GM23338 (cell line): ENCODE results near the gene GPAM. TPM values are rescaled to one million over a fixed set of nuclear protein-coding genes. Genes with fewer than 3 reads are reported as not detected.

ENCODE experiments used
- ATAC-seq: fragments of 200-7000 bp; cut with Tn5 transposase; 3 replicates; pipeline ENCODE4 v1.9.1; 2020
- DNase-seq: peaks from one replicate; pipeline ENCODE4 v3.0.0-alpha.2; 2015; ENCODE audit warnings: low spot score
- H2AFZ ChIP-seq: fragments of 200-600 bp; sonication (generic); 2 replicates; pipeline ENCODE4 v1.8.0; 2016; ENCODE audit warnings: antibody characterized with exemption, mild to moderate bottlenecking, moderate library complexity
- H3F3A ChIP-seq: fragments of 200-600 bp; sonication (generic); replicated peaks from 2 replicates; pipeline ENCODE4 v1.8.0; 2017; ENCODE audit warnings: antibody characterized with exemption, mixed run types, low read depth
- H3K27ac ChIP-seq: fragments of 200-600 bp; sonication (generic); 2 replicates; pipeline ENCODE4 v1.6.1; 2016; ENCODE audit warnings: low read depth
- H3K27me3 ChIP-seq: fragments of 200-600 bp; sonication (generic); 2 replicates; pipeline ENCODE4 v1.8.0; 2016; ENCODE audit warnings: mild to moderate bottlenecking, mixed run types, moderate library complexity; ENCODE audit not compliant: insufficient read depth
- H3K36me3 ChIP-seq: fragments of 200-600 bp; sonication (generic); 2 replicates; pipeline ENCODE4 v1.8.0; 2016; ENCODE audit warnings: mild to moderate bottlenecking; ENCODE audit not compliant: insufficient read depth
- H3K4me1 ChIP-seq: fragments of 200-600 bp; sonication (generic); 2 replicates; pipeline ENCODE4 v1.8.0; 2016; ENCODE audit warnings: mild to moderate bottlenecking, moderate library complexity; ENCODE audit not compliant: insufficient read depth
- H3K4me2 ChIP-seq: fragments of 200-600 bp; sonication (generic); 2 replicates; pipeline ENCODE4 v1.7.1; 2017; ENCODE audit warnings: mixed run types
- H3K4me3 ChIP-seq: fragments of 200-600 bp; sonication (generic); 2 replicates; pipeline ENCODE4 v1.6.1; 2016; ENCODE audit warnings: mixed run types
- H3K79me2 ChIP-seq: fragments of 200-600 bp; sonication (generic); replicated peaks from 2 replicates; pipeline ENCODE4 v1.8.0; 2017; ENCODE audit warnings: mild to moderate bottlenecking; ENCODE audit not compliant: insufficient read depth
- H3K9me2 ChIP-seq: fragments of 200-600 bp; sonication (generic); 2 replicates; pipeline ENCODE4 v1.8.0; 2017; ENCODE audit not compliant: insufficient read depth
- H4K20me1 ChIP-seq: fragments of 200-600 bp; sonication (generic); replicated peaks from 2 replicates; pipeline ENCODE4 v1.8.0; 2017; ENCODE audit warnings: mild to moderate bottlenecking; ENCODE audit not compliant: insufficient read depth
- H3K27ac Mint-ChIP-seq: 2 replicates; pipeline ENCODE4 v1.8.0; 2020; ENCODE audit warnings: inconsistent platforms, mild to moderate bottlenecking, moderate library complexity, mixed read lengths
- H3K27me3 Mint-ChIP-seq: 3 replicates; pipeline ENCODE4 v1.8.0; 2022; ENCODE audit warnings: low read depth, mild to moderate bottlenecking, moderate library complexity, mixed read lengths, inconsistent platforms; ENCODE audit not compliant: insufficient read depth, poor library complexity
- H3K36me3 Mint-ChIP-seq: 3 replicates; pipeline ENCODE4 v1.8.0; 2021; ENCODE audit warnings: low read depth, mild to moderate bottlenecking, inconsistent platforms, moderate library complexity, mixed read lengths
- H3K4me1 Mint-ChIP-seq: 3 replicates; pipeline ENCODE4 v1.8.0; 2020; ENCODE audit warnings: mild to moderate bottlenecking, inconsistent platforms, mixed read lengths
- H3K4me3 Mint-ChIP-seq: 3 replicates; pipeline ENCODE4 v1.8.0; 2021; ENCODE audit warnings: moderate library complexity, mild to moderate bottlenecking, inconsistent platforms, mixed read lengths
- H3K9me3 Mint-ChIP-seq: 3 replicates; pipeline ENCODE4 v1.8.0; 2020; ENCODE audit warnings: moderate library complexity, mild to moderate bottlenecking, inconsistent platforms, mixed read lengths
- CREB1 ChIP-seq: fragments of 250-450 bp; sonication (Bioruptor Pico); IDR thresholded peaks from 2 replicates; pipeline ENCODE4 v1.5.0; 2020; ENCODE audit warnings: low read depth, mild to moderate bottlenecking, moderate library complexity
- ETS1 ChIP-seq: IDR thresholded peaks from 2 replicates; pipeline ENCODE4 v1.6.1; 2016; ENCODE audit warnings: antibody characterized with exemption
- EZH2 ChIP-seq: fragments of 200-600 bp; sonication (generic); IDR thresholded peaks from one replicate; pipeline ENCODE4 v1.8.0; 2017; ENCODE audit warnings: antibody characterized with exemption, mild to moderate bottlenecking, low read depth; ENCODE audit not compliant: unreplicated experiment
- EZH2phosphoT487 ChIP-seq: fragments of 200-600 bp; sonication (generic); IDR thresholded peaks from one replicate; pipeline ENCODE4 v1.8.1; 2018; ENCODE audit warnings: antibody characterized with exemption; ENCODE audit not compliant: unreplicated experiment
- JUNB ChIP-seq: IDR thresholded peaks from one replicate; pipeline ENCODE4 v1.6.1; 2016; ENCODE audit warnings: antibody characterized with exemption; ENCODE audit not compliant: unreplicated experiment
- NANOG ChIP-seq: IDR thresholded peaks from 2 replicates; pipeline ENCODE4 v1.6.1; 2016; ENCODE audit warnings: antibody characterized with exemption, borderline replicate concordance
- POLR2AphosphoS5 ChIP-seq: IDR thresholded peaks from 2 replicates; pipeline ENCODE4 v1.6.1; 2016; ENCODE audit warnings: antibody characterized with exemption, low read depth
- REST ChIP-seq: IDR thresholded peaks from one replicate; pipeline ENCODE4 v1.6.1; 2018; ENCODE audit warnings: antibody characterized with exemption; ENCODE audit not compliant: unreplicated experiment
- STAT1 ChIP-seq: IDR thresholded peaks from one replicate; pipeline ENCODE4 v1.6.1; 2016; ENCODE audit warnings: antibody characterized with exemption; ENCODE audit not compliant: unreplicated experiment
- ZNF114 ChIP-seq: fragments of 250-450 bp; sonication (Bioruptor Pico); IDR thresholded peaks from 2 replicates; pipeline ENCODE4 v1.5.0; 2020; ENCODE audit warnings: mild to moderate bottlenecking, moderate library complexity
- ZNF331 ChIP-seq: fragments of 250-450 bp; sonication (Bioruptor Pico); IDR thresholded peaks from 2 replicates; pipeline ENCODE4 v1.5.0; 2020; ENCODE audit warnings: low read depth, mild to moderate bottlenecking, moderate library complexity
- ZNF462 ChIP-seq: fragments of 250-450 bp; sonication (Bioruptor Pico); IDR thresholded peaks from 2 replicates; pipeline ENCODE4 v1.5.0; 2020; ENCODE audit warnings: mild to moderate bottlenecking, moderate library complexity
- polyA plus RNA-seq: library from polyadenylated mRNA; unstranded; fragments of >200 nt; fragmentation: Nextera tagmentation; extraction: Ambion mirVana; gene quantifications from 2 replicates; pipeline ENCODE4 v1.2.1, GENCODE V29; 2016
- total RNA-seq: library from RNA; depleted of rRNA; stranded (reverse); fragments of >200 nt; shearing (Covaris generic); gene quantifications from 2 replicates; pipeline ENCODE4 v1.2.3, GENCODE V29; 2014
- TF ChIP-seq, protein P1 (sequence below), 2 experiments: fragments of 200-600 bp in 1 of 2; sonication (generic) in 1 of 2; conservative IDR thresholded peaks; 2 replicates each; pipeline versions ENCODE4 v1.5.1 to v1.6.1; 2016 to 2017; ENCODE audit warnings: antibody characterized with exemption in 2 of 2, low read depth in 2 of 2, mild to moderate bottlenecking in 2 of 2, moderate library complexity in 1 of 2

Gene GPAM
- total and polyA plus RNA-seq, 2 experiments from 2014 or later = 5.5 to 16.6 TPM

GRCh38 chr10:112120491-112120890 lies 63.1 kb downstream of the GPAM start:
- Histone ChIP-seq H3F3A (no peaks in the 10 kb centered on the region), H3K9me2 (peaks cover 8% of the 10 kb centered on the region; the same call in 1 of the 2 replicates), H3K27me3 (no peaks in the 10 kb centered on the region), H3K27ac (no peak overlapping the region), H3K4me2 (no peak overlapping the region), H3K36me3 (no peaks in the 10 kb centered on the region), H3K4me3 (no peak overlapping the region), H3K4me1 (no peaks in the 10 kb centered on the region), H4K20me1 (no peaks in the 10 kb centered on the region), H2AFZ (no peak overlapping the region), H3K79me2 (no peaks in the 10 kb centered on the region)
- Mint-ChIP-seq H3K4me1 (peaks cover 5% of the 10 kb centered on the region), H3K4me3 (no peak overlapping the region), H3K36me3 (no peaks in the 10 kb centered on the region), H3K9me3 (no peaks in the 10 kb centered on the region), H3K27me3 (peaks cover 8% of the 10 kb centered on the region), H3K27ac (no peak overlapping the region)
- TF ChIP-seq REST (no peak), STAT1 (no peak), ZNF331 (CRISPR knock-in tag) (no peak), CREB1 (no peak), EZH2 (no peak), POLR2AphosphoS5 (no peak), NANOG (no peak), ETS1 (no peak), JUNB (no peak), ZNF462 (CRISPR knock-in tag) (no peak), EZH2phosphoT487 (no peak), ZNF114 (CRISPR knock-in tag) (no peak)
- TF ChIP-seq, protein P1, sequence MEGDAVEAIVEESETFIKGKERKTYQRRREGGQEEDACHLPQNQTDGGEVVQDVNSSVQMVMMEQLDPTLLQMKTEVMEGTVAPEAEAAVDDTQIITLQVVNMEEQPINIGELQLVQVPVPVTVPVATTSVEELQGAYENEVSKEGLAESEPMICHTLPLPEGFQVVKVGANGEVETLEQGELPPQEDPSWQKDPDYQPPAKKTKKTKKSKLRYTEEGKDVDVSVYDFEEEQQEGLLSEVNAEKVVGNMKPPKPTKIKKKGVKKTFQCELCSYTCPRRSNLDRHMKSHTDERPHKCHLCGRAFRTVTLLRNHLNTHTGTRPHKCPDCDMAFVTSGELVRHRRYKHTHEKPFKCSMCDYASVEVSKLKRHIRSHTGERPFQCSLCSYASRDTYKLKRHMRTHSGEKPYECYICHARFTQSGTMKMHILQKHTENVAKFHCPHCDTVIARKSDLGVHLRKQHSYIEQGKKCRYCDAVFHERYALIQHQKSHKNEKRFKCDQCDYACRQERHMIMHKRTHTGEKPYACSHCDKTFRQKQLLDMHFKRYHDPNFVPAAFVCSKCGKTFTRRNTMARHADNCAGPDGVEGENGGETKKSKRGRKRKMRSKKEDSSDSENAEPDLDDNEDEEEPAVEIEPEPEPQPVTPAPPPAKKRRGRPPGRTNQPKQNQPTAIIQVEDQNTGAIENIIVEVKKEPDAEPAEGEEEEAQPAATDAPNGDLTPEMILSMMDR (conservative IDR thresholded peaks at IDR 0.05; ENCODE audit: low read depth in 2 of 2) = no peak
- no peak for ATAC-seq
- no peak for DNase-seq
